Prostate gland (tissue), 2 donors: Measurements from ENCODE around the gene FSIP1. TPM values are rescaled to one million over a fixed set of nuclear protein-coding genes. Genes with fewer than 3 reads are reported as not detected.

ENCODE experiments used
- DNase-seq: peaks from one replicate; pipeline ENCODE4 v3.0.0-alpha.2; 2019; ENCODE audit warnings: low spot score
- H3K27ac ChIP-seq, 2 donors: fragments of 200-600 bp; sonication (generic); 2 replicates each; pipeline ENCODE4 v1.5.1; 2017 to 2019
- H3K27me3 ChIP-seq: fragments of 200-600 bp; sonication (generic); replicated peaks from 2 replicates; pipeline ENCODE4 v1.5.1; 2019; ENCODE audit not compliant: insufficient read depth
- H3K36me3 ChIP-seq, 2 donors: fragments of 200-600 bp; sonication (generic); 1 replicate in 1 of 2; 2 replicates in 1 of 2; pipeline versions ENCODE4 v1.5.1 to v1.8.1; 2017 to 2019
- H3K4me1 ChIP-seq: fragments of 200-600 bp; sonication (generic); replicated peaks from 2 replicates; pipeline ENCODE4 v1.5.1; 2019
- H3K4me3 ChIP-seq, 2 donors: fragments of 200-600 bp; sonication (generic); 2 replicates each; pipeline ENCODE4 v1.5.1; 2017 to 2019
- H3K9me3 ChIP-seq: fragments of 200-600 bp; sonication (generic); 2 replicates; pipeline ENCODE4 v1.5.1; 2017
- CTCF ChIP-seq, 4 experiments: fragments of 200-600 bp in 2 of 4; fragments of 450-650 bp in 2 of 4; sonication (generic) in 2 of 4; IDR thresholded peaks; 1 replicate in 3 of 4; 2 replicates in 1 of 4; pipeline ENCODE4 v1.5.1; 2016 to 2019; ENCODE audit warnings: antibody characterized with exemption in 4 of 4, mild to moderate bottlenecking in 2 of 4, moderate library complexity in 2 of 4
- POLR2A ChIP-seq: fragments of 450-650 bp; IDR thresholded peaks from one replicate; pipeline ENCODE4 v1.6.1; 2016; ENCODE audit warnings: antibody characterized with exemption, mild to moderate bottlenecking
- POLR2AphosphoS5 ChIP-seq: sonication (generic); formaldehyde crosslinking; IDR thresholded peaks from one replicate; pipeline ENCODE4 v1.6.1; 2017; ENCODE audit warnings: antibody characterized with exemption
- WGBS: methylation state at CpG from one replicate; pipeline ENCODE4 v1.1.5; 2018; 5-methylcytosine and 5-hydroxymethylcytosine counted together
- intact Hi-C: fragments of 100-400 bp; cut with DNase I; formaldehyde crosslinking; loops from one replicate; pipeline ENCODE4 v1.14.2; 2022
- total RNA-seq, 2 donors: library from RNA; depleted of rRNA; stranded (reverse); fragments of >200 nt; gene quantifications; one replicate each; pipeline ENCODE4 v1.1.0, GENCODE V29; 2016

The FSIP1 gene
- total RNA-seq, 2 donors from 2014 or later = 1.6 to 2.3 TPM

DNA sequence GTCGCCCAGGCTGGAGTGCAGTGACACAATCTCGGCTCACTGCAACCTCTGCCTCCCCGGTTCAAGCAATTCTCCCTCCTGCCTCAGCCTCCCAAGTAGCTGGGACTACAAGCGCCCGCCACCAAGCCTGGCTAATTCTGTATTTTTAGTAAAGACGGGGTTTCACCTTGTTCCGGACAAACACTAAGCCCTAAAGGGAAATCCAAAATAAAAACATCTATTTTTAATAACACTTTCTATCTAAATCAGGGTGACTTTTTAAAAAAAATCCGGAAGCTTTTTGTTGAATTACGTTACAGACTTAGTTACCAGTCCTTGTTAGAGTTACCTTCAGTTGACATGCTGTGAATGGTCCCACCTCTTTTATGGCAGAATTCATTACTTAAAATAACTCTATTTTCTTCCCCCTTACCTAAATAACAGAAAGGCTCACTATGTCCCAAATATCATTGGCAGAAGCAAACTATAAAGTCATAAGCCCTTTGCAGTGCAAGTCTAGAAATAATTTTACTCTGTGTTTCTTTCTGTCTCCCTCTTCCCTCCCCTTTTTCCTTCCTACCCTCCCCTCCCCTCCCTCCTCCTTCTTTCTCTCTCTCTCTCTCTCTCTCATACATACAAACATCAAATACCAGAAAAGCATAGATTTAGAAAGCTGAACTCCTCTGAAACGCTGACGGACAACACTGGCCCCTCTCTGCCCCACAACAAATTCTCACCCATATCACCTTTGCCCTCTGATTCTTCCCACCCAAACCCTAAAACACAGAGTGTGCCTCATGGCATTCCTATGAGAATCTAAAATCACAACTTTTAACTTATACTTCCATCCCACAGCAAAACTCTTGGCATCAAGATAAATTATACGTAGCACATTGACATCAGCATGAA, 183.4 kb downstream of the FSIP1 start:
- Histone ChIP-seq H3K4me1 (no peaks in the 10 kb centered on the region), H3K27me3 (no peaks in the 10 kb centered on the region), H3K4me3 (no peak overlapping the region), H3K9me3 (no peaks in the 10 kb centered on the region), H3K27ac (no peak overlapping the region), H3K36me3 (no peaks in the 10 kb centered on the region)
- intact Hi-C loops = no loop called here
- 87% methylated on average over 12 of the region's 12 CpGs for WGBS
- TF ChIP-seq POLR2A (no peak), POLR2AphosphoS5 (no peak), CTCF (IDR thresholded peaks at IDR 0.05) (no peak)
- no peak for DNase-seq

DNA sequence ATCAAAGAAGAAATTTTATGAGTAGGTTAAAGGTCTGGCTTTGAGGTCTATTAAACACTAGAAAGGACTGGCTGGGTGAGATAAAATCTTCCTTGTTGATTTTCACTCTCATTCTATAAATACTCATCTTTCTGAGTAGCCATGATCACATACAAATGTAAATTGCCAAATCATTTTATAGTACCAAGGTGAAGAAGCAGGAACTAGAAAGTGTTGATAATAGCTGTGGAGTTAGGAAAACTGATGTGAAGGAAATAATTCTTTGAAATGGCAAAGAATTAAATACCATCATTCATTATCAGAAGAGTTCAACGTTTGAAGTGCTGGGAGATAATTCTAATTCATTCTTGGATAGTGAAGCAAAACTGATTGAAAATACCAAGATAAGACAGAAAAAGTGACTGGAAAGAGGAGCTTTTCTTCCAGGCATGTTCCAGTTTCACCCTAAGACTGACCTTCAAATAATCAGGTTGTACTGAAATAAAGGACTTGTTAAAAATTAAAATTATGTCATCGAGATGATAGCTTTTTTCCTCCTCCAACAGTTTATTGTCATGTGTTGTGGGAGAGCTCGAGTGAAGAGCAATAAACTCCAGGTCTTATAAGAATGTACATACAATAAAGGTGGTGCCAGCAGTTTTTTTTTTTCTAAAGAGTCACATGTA, 184.3 kb downstream of the FSIP1 start:
- Histone ChIP-seq H3K27ac (no peak overlapping the region), H3K27me3 (no peaks in the 10 kb centered on the region), H3K9me3 (no peaks in the 10 kb centered on the region), H3K4me3 (no peak overlapping the region), H3K36me3 (no peaks in the 10 kb centered on the region), H3K4me1 (no peaks in the 10 kb centered on the region)
- no peak for DNase-seq
- TF ChIP-seq POLR2AphosphoS5 (peak; percentile 50), CTCF (IDR thresholded peaks at IDR 0.05) (no peak), POLR2A (no peak)
- WGBS = 27% methylated on average over 3 of the region's 3 CpGs
- intact Hi-C loops = no loop called here

- Histone ChIP-seq H3K4me3 (no peak overlapping the region), H3K4me1 (no peaks in the 10 kb centered on the region), H3K9me3 (no peaks in the 10 kb centered on the region), H3K27ac (no peak overlapping the region), H3K36me3 (no peaks in the 10 kb centered on the region), H3K27me3 (no peaks in the 10 kb centered on the region)
- intact Hi-C loops = no loop called here
- 90% methylated on average over 6 of the region's 6 CpGs for WGBS
- TF ChIP-seq CTCF (IDR thresholded peaks at IDR 0.05) = no peak
- DNase-seq = no peak
These were observed 184.9 kb downstream of the FSIP1 start for GRCh38 chr15:39597751-39598185.

DNA sequence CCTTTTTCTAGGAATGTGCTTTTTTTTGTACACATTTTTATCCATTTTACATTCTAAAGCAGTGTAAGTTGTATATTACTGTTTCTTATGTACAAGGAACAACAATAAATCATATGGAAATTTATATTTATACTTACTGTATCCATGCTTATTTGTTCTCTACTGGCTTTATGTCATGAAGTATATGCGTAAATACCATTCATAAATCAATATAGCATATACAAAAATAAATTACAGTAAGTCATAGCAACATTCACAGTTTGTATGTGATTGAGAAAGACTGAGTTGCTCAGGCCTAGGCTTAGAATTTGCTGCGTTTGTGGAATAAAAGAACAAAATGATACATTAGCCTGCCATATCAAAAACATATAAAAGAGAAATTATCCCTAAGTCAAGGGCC, 185.3 kb downstream of the FSIP1 start:
- no peaks in the 10 kb centered on the region for H3K9me3 ChIP-seq
- 83% methylated on average over 2 of the region's 2 CpGs for WGBS
- TF ChIP-seq POLR2A = no peak
- TF ChIP-seq CTCF (IDR thresholded peaks at IDR 0.05) = no peak
- TF ChIP-seq POLR2AphosphoS5 = no peak
- no peak for DNase-seq
- no peaks in the 10 kb centered on the region for H3K27me3 ChIP-seq
- no peaks in the 10 kb centered on the region for H3K4me1 ChIP-seq
- H3K27ac ChIP-seq = no peak overlapping the region
- no peaks in the 10 kb centered on the region for H3K36me3 ChIP-seq
- no peak overlapping the region for H3K4me3 ChIP-seq
- intact Hi-C loops = no loop called here
